DND-41 (cell line): Measurements from ENCODE around the gene AGPAT4.

ENCODE experiments used
- ATAC-seq: fragments of 200-7000 bp; cut with Tn5 transposase; 3 replicates; pipeline ENCODE4 v1.9.1; 2021; ENCODE audit warnings: low read depth; ENCODE audit not compliant: insufficient read depth
- DNase-seq: peaks from one replicate; pipeline ENCODE4 v3.0.0-alpha.2; 2020
- H2AFZ ChIP-seq: 2 replicates; pipeline ENCODE4 v1.6.0; 2012; ENCODE audit warnings: low read depth, low read length
- H3K27ac ChIP-seq: 2 replicates; pipeline ENCODE4 v1.5.1; 2012; ENCODE audit warnings: low read length, inconsistent platforms
- H3K27me3 ChIP-seq: fragments of 200-600 bp; sonication (generic); 2 replicates; pipeline ENCODE4 v1.6.0; 2012; ENCODE audit warnings: low read length, mild to moderate bottlenecking, inconsistent platforms; ENCODE audit not compliant: insufficient read depth, poor library complexity
- H3K36me3 ChIP-seq: 2 replicates; pipeline ENCODE4 v1.5.1; 2012; ENCODE audit warnings: low read length, inconsistent platforms; ENCODE audit not compliant: insufficient read depth
- H3K4me1 ChIP-seq: 2 replicates; pipeline ENCODE4 v1.5.1; 2012; ENCODE audit warnings: mild to moderate bottlenecking, low read length; ENCODE audit not compliant: insufficient read depth
- H3K4me2 ChIP-seq: 2 replicates; pipeline ENCODE4 v1.6.0; 2012; ENCODE audit warnings: mild to moderate bottlenecking, moderate library complexity, low read length, inconsistent platforms; ENCODE audit not compliant: insufficient read depth
- H3K4me3 ChIP-seq, 2 experiments: fragments of 200-600 bp in 1 of 2; shearing (Covaris generic) in 1 of 2; 2 replicates each; pipeline ENCODE4 v1.5.1; 2012 to 2016; ENCODE audit warnings: inconsistent platforms in 2 of 2, low read length in 2 of 2, mild to moderate bottlenecking in 2 of 2, low read depth in 1 of 2, moderate library complexity in 1 of 2
- H3K79me2 ChIP-seq: 2 replicates; pipeline ENCODE4 v1.6.0; 2012; ENCODE audit warnings: low read length, inconsistent platforms; ENCODE audit not compliant: insufficient read depth
- H3K9ac ChIP-seq: 2 replicates; pipeline ENCODE4 v1.6.0; 2012; ENCODE audit warnings: low read depth, mild to moderate bottlenecking, inconsistent platforms, low read length, moderate library complexity
- H3K9me3 ChIP-seq: 2 replicates; pipeline ENCODE4 v1.5.1; 2012; ENCODE audit warnings: low read length, moderate library complexity, mild to moderate bottlenecking, inconsistent platforms; ENCODE audit not compliant: insufficient read depth, severe bottlenecking
- H4K20me1 ChIP-seq: 2 replicates; pipeline ENCODE4 v1.6.0; 2012; ENCODE audit warnings: low read length; ENCODE audit not compliant: insufficient read depth
- CTCF ChIP-seq: IDR thresholded peaks from 2 replicates; pipeline ENCODE4 v1.5.1; 2012; ENCODE audit warnings: borderline replicate concordance, low read length, moderate library complexity, mild to moderate bottlenecking; ENCODE audit not compliant: poor library complexity, severe bottlenecking; ENCODE audit errors: extremely low read depth
- EZH2 ChIP-seq: IDR thresholded peaks from 3 replicates; pipeline ENCODE4 v1.6.1; 2012; ENCODE audit warnings: borderline replicate concordance, low read depth, mild to moderate bottlenecking, moderate library complexity, low read length, inconsistent platforms; ENCODE audit not compliant: severe bottlenecking

The AGPAT4 gene

GRCh38 chr6:161191671-161192070 is 82.2 kb downstream of the AGPAT4 start:
- no peak overlapping the region for H2AFZ ChIP-seq
- ATAC-seq: no peak
- no peak overlapping the region for H3K27ac ChIP-seq
- H3K27me3 ChIP-seq: no peaks in the 10 kb centered on the region
- no peak overlapping the region for H3K9ac ChIP-seq
- no peak overlapping the region for H3K4me3 ChIP-seq
- peaks cover 2% of the 10 kb centered on the region for H3K9me3 ChIP-seq
- H4K20me1 ChIP-seq: no peaks in the 10 kb centered on the region
- H3K4me2 ChIP-seq: no peak overlapping the region
- DNase-seq: no peak
- H3K79me2 ChIP-seq: no peaks in the 10 kb centered on the region
- no peaks in the 10 kb centered on the region for H3K36me3 ChIP-seq
- H3K4me1 ChIP-seq: no peaks in the 10 kb centered on the region
- TF ChIP-seq CTCF: no peak
- TF ChIP-seq EZH2: no peak

DNA sequence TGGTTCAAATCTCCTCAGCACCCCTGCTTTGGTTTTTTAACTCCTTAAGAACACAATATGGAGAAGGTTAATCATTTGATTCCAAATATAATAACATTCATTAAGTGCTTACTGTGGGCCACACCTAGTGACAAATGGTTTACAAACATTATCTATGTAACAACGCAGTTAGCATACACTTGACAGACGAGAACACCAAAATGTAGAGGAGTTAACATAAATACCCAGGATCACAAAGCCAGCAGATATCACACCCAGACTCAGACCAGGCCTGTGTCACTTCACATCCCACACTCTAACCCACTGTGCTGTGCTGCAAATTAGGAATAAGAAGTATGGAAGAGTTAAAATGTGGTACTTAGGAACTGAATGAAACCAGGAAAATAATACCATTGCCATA is 82.9 kb downstream of the AGPAT4 start:
- DNase-seq (no peak), ATAC-seq (no peak)
- TF ChIP-seq CTCF: no peak
- no peak for TF ChIP-seq EZH2
- H3K9ac ChIP-seq: no peak overlapping the region
- H3K9me3 ChIP-seq: peaks cover 2% of the 10 kb centered on the region
- H3K4me3 ChIP-seq: no peak overlapping the region
- no peak overlapping the region for H3K4me2 ChIP-seq
- H3K79me2 ChIP-seq: no peaks in the 10 kb centered on the region
- H3K27me3 ChIP-seq: no peaks in the 10 kb centered on the region
- no peaks in the 10 kb centered on the region for H3K4me1 ChIP-seq
- H4K20me1 ChIP-seq: no peaks in the 10 kb centered on the region
- no peak overlapping the region for H3K27ac ChIP-seq
- no peaks in the 10 kb centered on the region for H3K36me3 ChIP-seq
- no peak overlapping the region for H2AFZ ChIP-seq

- Histone ChIP-seq H3K9ac (no peak overlapping the region), H2AFZ (no peak overlapping the region), H3K9me3 (peaks cover 2% of the 10 kb centered on the region), H3K4me2 (no peak overlapping the region), H3K4me3 (no peak overlapping the region), H3K79me2 (no peaks in the 10 kb centered on the region), H3K4me1 (no peaks in the 10 kb centered on the region), H3K36me3 (no peaks in the 10 kb centered on the region), H3K27ac (no peak overlapping the region), H4K20me1 (no peaks in the 10 kb centered on the region), H3K27me3 (no peaks in the 10 kb centered on the region)
- TF ChIP-seq CTCF (no peak), EZH2 (no peak)
- DNase-seq (no peak), ATAC-seq (no peak)
Observed at GRCh38 chr6:161189891-161190290, 84.0 kb downstream of the AGPAT4 start.
